Right renal pelvis (tissue), 4 donors: ENCODE measurements around the gene TNFRSF12A. TPM values are rescaled to one million over a fixed set of nuclear protein-coding genes. Genes with fewer than 3 reads are reported as not detected.

Source experiments
- DNase-seq, 4 donors: peaks; one replicate each; pipeline ENCODE4 v3.0.0-alpha.2; 2013; ENCODE audit warnings: low read depth in 4 of 4, low spot score in 3 of 4, missing footprints in 1 of 4
- polyA plus RNA-seq, 4 donors: library from polyadenylated mRNA; unstranded; fragments of 120-200 nt; gene quantifications; one replicate each; pipeline ENCODE4 v1.2.1, GENCODE V29; 2013; ENCODE audit not compliant: insufficient read length in 4 of 4

The TNFRSF12A gene
- polyA plus RNA-seq, 4 donors = 7.5 to 18.2 (median 13.0) TPM

- DNase-seq = peak; percentile 93 to 96 (median 94)
Measured at GRCh38 chr16:3023669-3024478, 3.7 kb downstream of the TNFRSF12A start, which contains the start of the genes HCFC1R1 and THOC6. Gene HCFC1R1, minus strand, starts transcription at chr16:3023942. Its CDS starts 1 bp downstream, at chr16:3023941. Gene THOC6, plus strand, starts transcription at chr16:3024035. Its CDS starts 292 bp downstream, at chr16:3024327.

GRCh38 chr16:3025032-3026002 lies 5.1 kb downstream of the TNFRSF12A start:
- DNase-seq = no peak

DNA sequence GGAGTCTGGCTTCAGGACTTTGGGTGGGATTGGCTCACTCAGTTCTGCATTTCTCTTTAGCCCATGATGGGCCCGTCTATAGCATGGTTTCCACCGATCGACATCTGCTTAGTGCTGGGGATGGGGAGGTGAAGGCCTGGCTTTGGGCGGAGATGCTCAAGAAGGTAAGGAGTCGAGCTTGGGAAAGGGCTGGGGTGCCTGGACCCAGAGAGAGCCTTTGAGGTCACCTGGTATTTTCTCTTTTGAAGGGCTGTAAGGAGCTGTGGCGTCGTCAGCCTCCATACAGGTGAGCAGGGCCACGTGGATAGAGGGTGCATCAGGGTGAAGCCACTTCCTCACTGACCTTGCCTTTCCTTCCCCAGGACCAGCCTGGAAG lies 5.8 kb downstream of the TNFRSF12A start:
- DNase-seq = no peak

DNA sequence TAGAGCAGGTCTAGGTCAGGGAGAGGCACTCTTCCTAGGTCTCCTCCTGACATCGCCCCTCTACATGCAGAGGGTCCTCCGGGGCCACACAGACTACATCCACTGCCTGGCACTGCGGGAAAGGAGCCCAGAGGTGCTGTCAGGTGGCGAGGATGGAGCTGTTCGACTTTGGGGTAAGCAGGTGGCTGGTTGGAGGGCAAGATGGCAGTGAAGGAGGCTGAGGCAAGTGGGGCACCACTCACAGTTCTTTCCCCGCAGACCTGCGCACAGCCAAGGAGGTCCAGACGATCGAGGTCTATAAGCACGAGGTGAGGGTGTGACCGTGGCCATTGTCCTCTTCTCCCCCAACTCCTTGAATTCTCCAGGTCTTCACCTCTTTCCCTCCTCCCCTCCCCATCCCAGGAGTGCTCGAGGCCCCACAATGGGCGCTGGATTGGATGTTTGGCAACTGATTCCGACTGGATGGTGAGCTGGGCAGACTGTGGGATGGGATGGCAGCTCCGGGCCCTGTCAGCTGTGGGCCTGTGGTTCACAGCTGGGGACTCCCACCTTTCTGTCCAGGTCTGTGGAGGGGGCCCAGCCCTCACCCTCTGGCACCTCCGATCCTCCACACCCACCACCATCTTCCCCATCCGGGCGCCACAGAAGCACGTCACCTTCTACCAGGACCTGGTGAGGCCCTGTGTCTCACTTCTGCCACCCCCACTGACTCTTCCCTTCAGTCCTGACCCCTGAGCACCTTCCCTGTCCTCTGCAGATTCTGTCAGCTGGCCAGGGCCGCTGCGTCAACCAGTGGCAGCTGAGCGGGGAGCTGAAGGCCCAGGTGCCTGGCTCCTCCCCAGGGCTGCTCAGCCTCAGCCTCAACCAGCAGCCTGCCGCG lies 6.7 kb downstream of the TNFRSF12A start:
- DNase-seq = no peak

- no peak for DNase-seq
Measured at GRCh38 chr16:3027489-3027795, 7.3 kb downstream of the TNFRSF12A start.

DNA sequence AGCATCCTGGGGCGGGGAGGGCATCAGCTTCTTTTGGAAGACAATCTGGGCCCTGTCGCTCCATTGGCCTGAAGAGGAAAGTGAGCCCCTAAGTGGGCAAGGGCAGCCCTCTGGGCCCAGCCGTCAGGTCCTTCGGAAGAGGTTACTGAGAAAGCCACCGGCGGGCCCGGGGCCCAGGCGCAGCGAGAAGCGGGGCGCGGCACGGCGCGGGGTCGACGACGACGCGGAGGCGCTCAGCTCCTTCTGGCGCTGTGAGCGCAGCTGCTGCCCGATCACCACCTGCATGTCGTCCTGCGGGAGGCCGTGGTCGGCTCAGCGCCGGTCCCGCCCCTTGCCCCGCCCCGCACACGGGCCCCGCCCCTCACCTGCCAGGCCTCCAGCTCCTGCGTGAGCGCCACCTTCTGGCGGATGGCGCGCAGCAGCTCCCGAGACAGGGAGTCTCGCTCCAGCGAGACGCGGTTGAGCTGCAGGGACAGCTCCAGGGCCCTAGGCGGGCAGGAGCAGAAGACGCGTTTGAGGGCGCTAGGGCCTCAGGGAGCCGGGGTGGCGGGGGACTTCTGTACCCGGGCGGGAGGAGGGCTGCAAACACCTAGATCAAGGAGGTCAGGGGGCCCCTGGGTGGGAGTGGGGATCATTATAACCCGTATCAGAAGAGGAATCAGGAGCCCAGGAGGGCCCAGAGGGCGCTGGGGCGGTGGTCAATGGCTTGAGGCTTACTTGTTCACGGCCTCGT lies 8.0 kb downstream of the TNFRSF12A start:
- peak in 3 of 4 donors; percentile 73 to 83 (median 79) for DNase-seq

GRCh38 chr16:3028716-3029319 lies 8.7 kb downstream of the TNFRSF12A start:
- DNase-seq = no peak

GRCh38 chr16:3029491-3030221 lies 9.5 kb downstream of the TNFRSF12A start:
- DNase-seq = no peak

DNA sequence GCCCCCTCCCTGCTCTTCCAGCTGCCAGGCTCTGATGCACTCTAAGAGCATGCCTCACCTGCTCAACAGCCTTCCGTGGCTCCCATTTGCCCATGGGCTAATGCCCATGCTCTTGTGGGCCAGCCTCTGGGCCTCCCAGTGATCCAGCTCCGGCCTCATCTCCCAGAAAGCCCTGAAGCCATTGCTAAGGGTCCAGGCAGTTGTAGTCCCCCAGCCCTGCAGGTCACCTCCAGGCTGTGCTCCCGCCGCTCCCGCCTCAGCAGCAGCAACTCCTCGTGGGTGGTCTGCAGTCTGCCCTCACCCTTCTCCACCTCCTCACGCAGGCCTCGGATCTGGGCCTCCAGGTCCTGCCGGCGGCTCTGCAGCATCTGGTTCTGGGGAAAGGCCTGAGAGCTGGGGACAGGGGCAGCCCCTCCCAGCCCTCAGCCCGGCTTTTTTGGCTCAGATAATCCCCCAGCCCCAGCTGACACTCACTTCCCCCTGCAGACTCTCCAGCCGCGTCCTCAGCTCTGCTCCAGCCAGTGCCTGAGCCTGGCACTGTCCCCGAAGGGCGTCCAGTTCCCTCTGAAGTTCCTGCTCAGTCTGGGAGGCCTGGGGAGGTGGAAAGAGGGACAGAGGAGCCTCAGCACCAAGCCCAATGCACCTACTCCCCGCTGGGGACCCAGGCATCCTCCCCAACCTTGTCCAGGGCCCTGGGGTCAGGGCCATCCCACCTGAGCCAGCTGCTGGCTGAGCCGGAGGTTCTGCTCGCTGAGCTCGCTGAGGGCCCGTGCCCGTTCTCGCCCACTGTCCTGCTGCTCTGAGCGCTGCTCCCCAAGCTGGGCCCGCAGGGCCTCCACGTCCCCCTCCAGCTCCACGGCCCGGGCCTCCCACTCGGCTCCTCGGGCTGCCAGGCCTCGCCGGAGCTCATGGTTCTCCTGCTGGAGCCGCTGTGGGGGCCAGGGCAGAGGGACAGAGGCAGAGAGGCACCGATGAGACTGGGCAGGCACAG lies 10.3 kb downstream of the TNFRSF12A start:
- no peak for DNase-seq

DNA sequence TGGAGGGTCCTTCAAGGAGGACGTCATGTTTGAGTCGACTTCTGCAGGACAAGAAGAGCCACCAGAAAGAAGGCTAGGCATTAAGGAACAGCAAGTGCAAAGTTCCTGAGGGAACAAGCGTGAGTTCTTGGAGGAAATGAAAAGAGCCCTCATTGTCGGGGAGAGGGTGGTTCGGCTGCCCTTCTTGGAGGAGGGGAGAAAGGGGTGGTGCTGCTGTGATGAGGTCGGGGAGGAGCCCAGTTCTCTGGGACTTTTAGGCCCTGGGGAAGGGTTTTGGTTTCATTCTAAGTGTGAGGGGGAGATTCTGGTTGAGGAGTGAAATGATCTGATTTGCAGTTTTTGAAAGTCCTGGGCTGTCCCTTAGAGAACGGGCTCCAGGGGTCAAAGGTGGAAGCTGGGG lies 12.5 kb downstream of the TNFRSF12A start:
- no peak for DNase-seq

DNA sequence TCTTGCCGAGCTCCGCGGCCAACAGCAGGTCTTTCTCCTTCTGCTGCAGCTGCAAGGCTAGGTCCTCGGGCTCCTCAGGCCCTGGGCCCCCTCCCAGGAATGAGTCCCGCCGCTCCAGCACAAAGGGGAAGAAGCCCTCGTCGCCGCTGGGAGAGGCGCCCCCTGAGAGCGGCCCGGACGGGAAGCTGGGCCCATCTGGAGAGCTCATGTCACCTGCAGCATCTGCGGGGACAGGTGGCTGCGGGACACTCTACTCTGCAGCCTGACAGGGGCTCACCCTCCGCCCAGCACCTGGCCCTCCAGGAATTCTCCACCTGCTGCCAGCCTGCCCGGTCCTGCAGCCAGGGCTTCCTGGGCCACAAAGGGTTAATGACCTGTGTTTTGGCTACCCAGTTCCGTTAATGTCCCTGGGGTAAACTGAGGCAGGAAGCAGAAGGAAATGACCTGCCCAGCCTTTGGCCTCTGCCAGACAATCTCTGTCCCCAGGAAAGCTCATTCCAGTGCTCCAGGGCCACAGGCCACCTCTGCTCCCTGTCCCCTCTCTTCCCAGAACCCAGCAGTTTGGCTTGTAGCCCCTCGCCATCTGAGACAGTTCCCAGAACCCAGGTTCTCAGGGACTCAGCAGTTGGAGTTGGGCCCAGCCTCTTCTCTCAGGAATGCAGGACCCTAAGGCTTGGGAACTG lies 15.3 kb downstream of the TNFRSF12A start:
- DNase-seq = no peak

- DNase-seq = no peak
Measured at GRCh38 chr16:3035972-3036725, 16.0 kb downstream of the TNFRSF12A start.

GRCh38 chr16:3036726-3037315 lies 16.7 kb downstream of the TNFRSF12A start, which contains the start of gene BICDL2:
Gene BICDL2, minus strand, starts transcription at chr16:3036944. Its CDS starts 1,448 bp downstream, at chr16:3035496.
- DNase-seq = no peak

GRCh38 chr16:3038256-3038655 lies 18.1 kb downstream of the TNFRSF12A start:
- DNase-seq = no peak

GRCh38 chr16:3038896-3039295 lies 18.7 kb downstream of the TNFRSF12A start:
- no peak for DNase-seq

- no peak for DNase-seq
Measured at GRCh38 chr16:3042376-3042775, 22.2 kb downstream of the TNFRSF12A start.
